T-helper 17 cell (primary cell): ENCODE measurements around the gene SLC34A3. TPM values are rescaled to one million over a fixed set of nuclear protein-coding genes. Genes with fewer than 3 reads are reported as not detected.
"Not testable (repeated sequence)": the region's sequence is repeated elsewhere in the genome, so short reads cannot be mapped to it uniquely, and the experiment has no call there.

Experiments
- ATAC-seq: fragments of 150-1000 bp; cut with Tn5 transposase; 2 replicates; pipeline ENCODE4 v1.10.0; 2021; ENCODE audit warnings: mild to moderate bottlenecking, moderate library complexity
- DNase-seq, 3 donors: peaks; one replicate each; pipeline versions ENCODE4 v3.0.0 to v3.0.0-alpha.2; 2020 to 2021
- H3K9me3 ChIP-seq: one replicate; pipeline ENCODE4 v1.7.0; 2013; ENCODE audit warnings: low read length, mild to moderate bottlenecking; ENCODE audit not compliant: control insufficient read depth, poor library complexity, severe bottlenecking
- H3K27ac Mint-ChIP-seq: one replicate; pipeline ENCODE4 v1.8.0; 2022; ENCODE audit warnings: mild to moderate bottlenecking, moderate library complexity, mixed read lengths
- H3K27me3 Mint-ChIP-seq: one replicate; pipeline ENCODE4 v1.8.0; 2022; ENCODE audit warnings: mixed read lengths
- H3K36me3 Mint-ChIP-seq: one replicate; pipeline ENCODE4 v1.8.0; 2022; ENCODE audit warnings: low read depth, mixed read lengths
- H3K4me1 Mint-ChIP-seq: one replicate; pipeline ENCODE4 v1.8.0; 2022; ENCODE audit warnings: mild to moderate bottlenecking, mixed read lengths
- H3K4me3 Mint-ChIP-seq: one replicate; pipeline ENCODE4 v1.8.0; 2022; ENCODE audit warnings: mild to moderate bottlenecking, moderate library complexity, mixed read lengths
- total RNA-seq, 4 donors: library from RNA in 2 of 4; stranded (reverse) in 2 of 4; gene quantifications; one replicate each; pipeline ENCODE4 v1.2.3 and lab custom pipeline; 2022 to 2026

Gene SLC34A3
- total RNA-seq, 2 donors from 2014 or later = not detected

- DNase-seq (no peak), ATAC-seq (no peak)
- peaks cover 2% of the 10 kb centered on the region for H3K36me3 Mint-ChIP-seq
- no peak overlapping the region for H3K4me3 Mint-ChIP-seq
- no peaks in the 10 kb centered on the region for H3K9me3 ChIP-seq
- no peak overlapping the region for H3K27ac Mint-ChIP-seq
- H3K27me3 Mint-ChIP-seq = peaks cover 12% of the 10 kb centered on the region
- H3K4me1 Mint-ChIP-seq = peaks cover 5% of the 10 kb centered on the region
These were observed 1.8 kb downstream of the SLC34A3 start for GRCh38 chr9:137232510-137232909.

- DNase-seq (no peak), ATAC-seq (no peak)
- Mint-ChIP-seq H3K4me1 (peaks cover 5% of the 10 kb centered on the region), H3K27ac (no peak overlapping the region), H3K4me3 (no peak overlapping the region), H3K36me3 (no peaks in the 10 kb centered on the region), H3K27me3 (peaks cover 8% of the 10 kb centered on the region)
- no peaks in the 10 kb centered on the region for H3K9me3 ChIP-seq
These were observed 2.7 kb downstream of the SLC34A3 start for GRCh38 chr9:137233143-137233980.

GRCh38 chr9:137234055-137234697, 3.5 kb downstream of the SLC34A3 start:
- Mint-ChIP-seq H3K4me3 (no peak overlapping the region), H3K4me1 (peaks cover 7% of the 10 kb centered on the region), H3K27ac (no peak overlapping the region), H3K27me3 (peaks cover 8% of the 10 kb centered on the region), H3K36me3 (no peaks in the 10 kb centered on the region)
- DNase-seq = no peak
- no peaks in the 10 kb centered on the region for H3K9me3 ChIP-seq
- no peak for ATAC-seq

GRCh38 chr9:137234758-137235423, 4.2 kb downstream of the SLC34A3 start:
- Mint-ChIP-seq H3K4me3 (no peak overlapping the region), H3K27ac (no peak overlapping the region), H3K4me1 (peaks cover 7% of the 10 kb centered on the region), H3K36me3 (no peaks in the 10 kb centered on the region), H3K27me3 (peaks cover 8% of the 10 kb centered on the region)
- no peaks in the 10 kb centered on the region for H3K9me3 ChIP-seq
- DNase-seq (no peak), ATAC-seq (no peak)

- no peak for DNase-seq
- no peaks in the 10 kb centered on the region for H3K36me3 Mint-ChIP-seq
- no peak overlapping the region for H3K27ac Mint-ChIP-seq
- H3K9me3 ChIP-seq = no peaks in the 10 kb centered on the region
- H3K27me3 Mint-ChIP-seq = peaks cover 8% of the 10 kb centered on the region
- H3K4me3 Mint-ChIP-seq = no peak overlapping the region
- ATAC-seq = no peak
- peaks cover 7% of the 10 kb centered on the region for H3K4me1 Mint-ChIP-seq
These were observed 4.9 kb downstream of the SLC34A3 start for GRCh38 chr9:137235424-137236237.

- Mint-ChIP-seq H3K36me3 (no peaks in the 10 kb centered on the region), H3K4me3 (no peak overlapping the region), H3K4me1 (peaks cover 10% of the 10 kb centered on the region), H3K27ac (no peak overlapping the region), H3K27me3 (peaks cover 8% of the 10 kb centered on the region)
- ATAC-seq (peak; percentile 42), DNase-seq (peak; percentile 84 to 89 (median 87))
- no peaks in the 10 kb centered on the region for H3K9me3 ChIP-seq
These were observed 5.7 kb downstream of the SLC34A3 start for GRCh38 chr9:137236238-137236935.

- Mint-ChIP-seq H3K4me3 (no peak overlapping the region), H3K27me3 (peaks cover 8% of the 10 kb centered on the region), H3K27ac (no peak overlapping the region), H3K4me1 (peaks cover 10% of the 10 kb centered on the region), H3K36me3 (no peaks in the 10 kb centered on the region)
- no peaks in the 10 kb centered on the region for H3K9me3 ChIP-seq
- ATAC-seq = no peak
- no peak for DNase-seq
These were observed 6.3 kb downstream of the SLC34A3 start for GRCh38 chr9:137236936-137237421.

GRCh38 chr9:137237759-137238726, 7.3 kb downstream of the SLC34A3 start:
- peaks cover 8% of the 10 kb centered on the region for H3K27me3 Mint-ChIP-seq
- ATAC-seq = no peak
- H3K4me3 Mint-ChIP-seq = peak overlapping the region; percentile 36

GRCh38 chr9:137239541-137240200, 9.0 kb downstream of the SLC34A3 start:
- DNase-seq, ATAC-seq, H3K27me3 Mint-ChIP-seq, H3K36me3 Mint-ChIP-seq, H3K9me3 ChIP-seq: not testable (repeated sequence)
- Mint-ChIP-seq H3K27ac (peak overlapping the region; percentile 89), H3K4me1 (peaks cover 19% of the 10 kb centered on the region), H3K4me3 (peak overlapping the region; percentile 97)

More at GRCh38 chr9:137237759-137238726, 7.3 kb downstream of the SLC34A3 start:
- H3K36me3 Mint-ChIP-seq = no peaks in the 10 kb centered on the region
- H3K9me3 ChIP-seq = no peaks in the 10 kb centered on the region
- H3K27ac Mint-ChIP-seq = no peak overlapping the region
- DNase-seq = no peak
- peaks cover 16% of the 10 kb centered on the region for H3K4me1 Mint-ChIP-seq

GRCh38 chr9:137240318-137240840, 9.7 kb downstream of the SLC34A3 start:
- Mint-ChIP-seq H3K27me3 (peaks cover under 1% of the 10 kb centered on the region), H3K36me3 (no peaks in the 10 kb centered on the region), H3K27ac (peak overlapping the region; percentile 91), H3K4me3 (peak overlapping the region; percentile 97), H3K4me1 (peaks cover 19% of the 10 kb centered on the region)
- DNase-seq (peak; percentile 52 to 71 (median 65)), ATAC-seq (peak; percentile 38)
- H3K9me3 ChIP-seq = no peaks in the 10 kb centered on the region
